ENCODE results near the gene SUPV3L1. TPM values are rescaled to one million over a fixed set of nuclear protein-coding genes. Genes with fewer than 3 reads are reported as not detected.
"Not testable (repeated sequence)": the region's sequence is repeated elsewhere in the genome, so short reads cannot be mapped to it uniquely, and the experiment has no call there.

Gene SUPV3L1
- total RNA-seq, 3 donors from 2014 or later = 23.7 to 33.5 (median 27.5) TPM

DNA sequence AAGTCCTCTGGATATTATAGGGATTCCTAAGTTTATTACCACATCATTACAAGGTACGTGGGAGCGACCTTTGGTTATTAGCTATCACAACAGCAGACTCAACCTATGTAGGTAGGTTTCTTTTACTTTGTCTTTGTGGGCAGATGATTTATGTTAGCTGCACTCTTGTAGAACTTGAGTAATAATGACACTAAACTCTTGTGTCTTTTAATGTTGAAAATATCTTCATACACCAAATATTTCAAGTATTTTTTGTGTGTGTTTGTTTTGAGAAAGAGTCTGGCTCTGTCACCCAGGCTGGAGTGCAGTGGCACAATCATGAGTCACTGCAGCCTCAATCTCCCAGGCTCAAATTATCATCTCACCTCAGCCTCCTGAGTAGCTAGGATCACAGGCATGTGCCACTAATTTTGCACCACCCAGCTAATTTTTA is 19.2 kb upstream of the SUPV3L1 start:
- Histone ChIP-seq H3K36me3 (ENCODE audit: low read depth) (peaks cover 5% of the 10 kb centered on the region), H3K4me1 (ENCODE audit: low read depth) (no peaks in the 10 kb centered on the region), H3K4me3 (no peak overlapping the region), H3K9me3 (no peaks in the 10 kb centered on the region)
- DNase-seq = no peak
- intact Hi-C loops (cut with DNase I, micrococcal nuclease) = no loop called here
- TF ChIP-seq, protein P1, sequence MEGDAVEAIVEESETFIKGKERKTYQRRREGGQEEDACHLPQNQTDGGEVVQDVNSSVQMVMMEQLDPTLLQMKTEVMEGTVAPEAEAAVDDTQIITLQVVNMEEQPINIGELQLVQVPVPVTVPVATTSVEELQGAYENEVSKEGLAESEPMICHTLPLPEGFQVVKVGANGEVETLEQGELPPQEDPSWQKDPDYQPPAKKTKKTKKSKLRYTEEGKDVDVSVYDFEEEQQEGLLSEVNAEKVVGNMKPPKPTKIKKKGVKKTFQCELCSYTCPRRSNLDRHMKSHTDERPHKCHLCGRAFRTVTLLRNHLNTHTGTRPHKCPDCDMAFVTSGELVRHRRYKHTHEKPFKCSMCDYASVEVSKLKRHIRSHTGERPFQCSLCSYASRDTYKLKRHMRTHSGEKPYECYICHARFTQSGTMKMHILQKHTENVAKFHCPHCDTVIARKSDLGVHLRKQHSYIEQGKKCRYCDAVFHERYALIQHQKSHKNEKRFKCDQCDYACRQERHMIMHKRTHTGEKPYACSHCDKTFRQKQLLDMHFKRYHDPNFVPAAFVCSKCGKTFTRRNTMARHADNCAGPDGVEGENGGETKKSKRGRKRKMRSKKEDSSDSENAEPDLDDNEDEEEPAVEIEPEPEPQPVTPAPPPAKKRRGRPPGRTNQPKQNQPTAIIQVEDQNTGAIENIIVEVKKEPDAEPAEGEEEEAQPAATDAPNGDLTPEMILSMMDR (IDR thresholded peaks at IDR 0.05) = no peak
- no peak for ATAC-seq

DNA sequence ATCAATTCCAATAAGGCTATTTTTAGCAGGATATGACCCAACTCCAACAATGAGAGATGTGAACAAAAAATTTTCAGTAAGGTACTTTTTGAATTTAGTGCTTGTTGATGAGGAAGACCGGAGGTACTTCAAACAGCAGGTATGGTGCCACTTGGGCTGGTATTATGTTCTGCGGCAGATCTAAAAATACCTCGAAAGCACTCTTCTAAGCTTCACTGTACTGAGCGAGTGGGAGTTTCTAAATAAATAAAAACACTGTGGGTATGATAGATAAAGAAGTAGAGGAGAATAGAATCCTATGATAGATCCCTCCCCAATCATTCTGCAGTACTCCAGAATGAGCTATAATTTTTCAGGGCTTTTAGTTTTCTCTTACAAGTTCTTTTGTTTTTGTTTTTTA is 11.5 kb upstream of the SUPV3L1 start:
- no peak overlapping the region for H3K4me3 ChIP-seq
- H3K36me3 ChIP-seq (ENCODE audit: low read depth) = peaks cover 6% of the 10 kb centered on the region
- TF ChIP-seq, protein P1 (IDR thresholded peaks at IDR 0.05) = no peak
- H3K9me3 ChIP-seq = no peaks in the 10 kb centered on the region
- ATAC-seq (no peak), DNase-seq (no peak)
- intact Hi-C loops (cut with DNase I, micrococcal nuclease) = no loop called here
- no peaks in the 10 kb centered on the region for H3K4me1 ChIP-seq (ENCODE audit: low read depth)

DNA sequence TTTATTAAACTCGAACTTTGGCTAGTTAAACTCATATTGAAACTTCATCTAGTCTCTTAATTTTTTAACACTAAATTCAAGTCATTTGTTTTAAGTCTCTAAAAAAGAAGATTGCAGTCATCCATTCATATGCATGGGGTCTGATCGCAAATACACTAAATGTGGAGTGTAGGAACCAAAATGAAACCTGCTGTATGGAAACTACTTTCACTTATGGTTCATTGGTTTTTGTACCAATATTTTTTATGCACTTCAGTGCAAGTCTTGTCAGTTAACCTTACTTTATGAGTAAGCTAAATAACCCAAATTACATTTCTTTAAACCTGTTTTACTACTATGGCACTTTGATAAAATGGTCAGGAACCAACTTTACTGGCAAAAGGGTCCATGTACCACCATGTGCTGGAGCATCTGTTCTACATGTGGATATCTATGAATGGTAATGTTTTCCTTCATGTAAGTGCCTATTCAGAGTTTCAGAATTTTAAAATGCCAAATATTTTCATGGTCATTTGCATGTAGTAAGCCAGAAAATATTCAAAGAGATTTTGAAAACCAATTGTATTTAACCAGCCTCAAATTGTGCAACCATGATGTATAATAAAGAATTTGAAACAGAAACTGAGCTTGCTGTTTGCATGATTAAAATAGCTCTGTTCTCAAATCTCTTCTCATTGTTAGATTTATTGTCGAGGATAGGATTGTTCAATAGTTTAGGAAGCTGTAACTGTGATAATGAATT is 7.6 kb upstream of the SUPV3L1 start:
- Histone ChIP-seq H3K9me3 (no peaks in the 10 kb centered on the region), H3K36me3 (ENCODE audit: low read depth) (no peaks in the 10 kb centered on the region), H3K4me1 (ENCODE audit: low read depth) (no peaks in the 10 kb centered on the region), H3K4me3 (no peak overlapping the region)
- no peak for DNase-seq
- ATAC-seq = no peak
- TF ChIP-seq, protein P1 (IDR thresholded peaks at IDR 0.05) = no peak
- intact Hi-C loops (cut with DNase I, micrococcal nuclease) = no loop called here

DNA sequence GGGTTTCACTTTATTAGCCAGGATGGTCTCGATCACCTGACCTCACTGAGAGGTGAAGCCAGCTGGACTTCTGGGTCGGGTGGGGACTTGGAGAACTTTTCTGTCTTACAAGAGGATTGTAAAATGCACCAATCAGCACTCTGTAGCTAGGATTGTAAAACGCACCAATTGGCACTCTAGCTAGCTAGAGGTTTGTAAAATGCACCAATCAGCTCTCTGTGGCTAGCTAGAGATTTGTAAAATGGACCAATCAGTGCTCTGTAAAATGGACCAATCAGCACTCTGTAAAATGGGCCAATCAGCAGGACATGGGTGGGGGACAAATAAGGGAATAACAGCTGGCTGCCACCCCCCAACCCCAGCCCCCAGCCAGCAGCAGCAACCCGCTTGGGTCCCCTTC is 4.7 kb upstream of the SUPV3L1 start:
- ATAC-seq; intact Hi-C loops (cut with DNase I, micrococcal nuclease); H3K36me3 ChIP-seq (ENCODE audit: low read depth); H3K4me3 ChIP-seq; DNase-seq; H3K9me3 ChIP-seq; H3K4me1 ChIP-seq (ENCODE audit: low read depth): not testable (repeated sequence)

DNA sequence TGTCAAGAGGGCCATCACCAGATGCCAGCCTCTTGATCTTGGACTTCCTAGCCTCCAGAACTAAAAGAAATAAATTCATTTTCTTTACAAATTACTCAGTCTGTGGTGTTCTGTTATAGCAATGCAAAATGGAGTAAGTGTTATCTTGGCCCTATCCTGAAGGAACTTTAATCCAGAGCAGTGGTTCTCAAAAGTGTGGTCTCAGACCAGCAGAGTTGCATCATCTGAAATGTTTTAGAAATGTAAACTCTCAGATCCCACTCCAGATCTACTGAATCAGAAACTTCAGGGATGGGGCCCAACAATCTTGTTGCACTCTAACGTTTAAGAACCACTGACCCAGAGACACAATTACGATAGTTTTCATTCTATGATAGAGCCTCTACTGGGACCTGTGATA is 3.2 kb upstream of the SUPV3L1 start:
- Histone ChIP-seq H3K36me3 (ENCODE audit: low read depth) (no peaks in the 10 kb centered on the region), H3K4me3 (no peak overlapping the region), H3K9me3 (no peaks in the 10 kb centered on the region), H3K4me1 (ENCODE audit: low read depth) (peaks cover 14% of the 10 kb centered on the region)
- ATAC-seq = no peak
- intact Hi-C loops (cut with DNase I, micrococcal nuclease) = no loop called here
- TF ChIP-seq, protein P1 (IDR thresholded peaks at IDR 0.05) = no peak
- DNase-seq = no peak

DNA sequence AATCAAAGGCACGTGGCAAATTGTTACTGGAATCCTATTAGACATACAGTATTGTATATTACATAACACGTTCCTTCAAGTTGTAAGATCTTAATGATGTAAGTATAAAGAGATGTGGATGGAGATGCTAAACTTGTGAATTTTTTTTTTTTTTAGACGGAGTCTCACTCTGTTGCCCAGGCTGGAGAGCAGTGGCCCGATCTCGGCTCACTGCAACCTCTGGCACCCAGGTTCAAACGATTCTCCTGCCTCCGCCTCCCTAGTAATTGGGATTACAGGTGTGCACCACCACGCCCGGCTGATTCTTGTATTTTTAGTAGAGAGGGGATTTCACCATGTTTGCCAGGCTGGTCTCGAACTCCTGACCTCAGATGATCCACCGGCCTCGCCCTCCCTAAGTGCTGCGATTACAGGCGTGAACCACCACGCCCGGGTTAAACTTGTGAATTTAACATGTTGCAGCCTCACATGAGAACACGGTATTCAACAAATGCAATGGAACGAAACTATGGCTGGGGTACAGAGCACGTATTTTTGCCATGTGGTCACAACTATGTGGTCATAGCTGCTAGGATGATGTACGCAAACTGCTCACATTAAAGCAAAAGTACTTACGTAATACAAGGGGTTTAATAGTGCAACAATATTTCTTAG is 818 bp upstream of the SUPV3L1 start:
- ATAC-seq = peak; percentile 34
- TF ChIP-seq, protein P1 (IDR thresholded peaks at IDR 0.05) = no peak
- Histone ChIP-seq H3K4me1 (ENCODE audit: low read depth) (peaks cover 19% of the 10 kb centered on the region), H3K36me3 (ENCODE audit: low read depth) (no peaks in the 10 kb centered on the region), H3K9me3 (no peaks in the 10 kb centered on the region), H3K4me3 (no peak overlapping the region)
- intact Hi-C loops (cut with DNase I, micrococcal nuclease) = no loop called here
- peak; percentile 37 to 51 (median 38) for DNase-seq
